Inflammatory macrophage (primary cell): ENCODE measurements around the gene TRAF5.
"Not testable (repeated sequence)": the region's sequence is repeated elsewhere in the genome, so short reads cannot be mapped to it uniquely, and the experiment has no call there.

Experiments
- DNase-seq, 2 donors: peaks; one replicate each; pipeline ENCODE4 v3.0.0-alpha.2; 2020 to 2022

Gene TRAF5

GRCh38 chr1:211347077-211347844, 20.6 kb downstream of the TRAF5 start:
- DNase-seq, result no peak

GRCh38 chr1:211348547-211348946, 21.9 kb downstream of the TRAF5 start:
- DNase-seq, result no peak

- no peak for DNase-seq
These were observed 23.1 kb downstream of the TRAF5 start for GRCh38 chr1:211349741-211350140.

- DNase-seq, result not testable (repeated sequence)
These were observed 25.4 kb downstream of the TRAF5 start for GRCh38 chr1:211352055-211352454.

GRCh38 chr1:211352465-211352864, 25.8 kb downstream of the TRAF5 start:
- DNase-seq, result no peak

GRCh38 chr1:211352985-211353515, 26.4 kb downstream of the TRAF5 start:
- peak; percentile 32 to 35 for DNase-seq

- DNase-seq, result no peak
These were observed 27.1 kb downstream of the TRAF5 start for GRCh38 chr1:211353562-211354212.

- DNase-seq, result no peak
These were observed 29.2 kb downstream of the TRAF5 start for GRCh38 chr1:211355873-211356272.

- DNase-seq, result peak; percentile 53 to 78
These were observed 30.2 kb downstream of the TRAF5 start for GRCh38 chr1:211356723-211357407.

GRCh38 chr1:211358685-211359084, 32.1 kb downstream of the TRAF5 start:
- DNase-seq, result no peak

- no peak for DNase-seq
These were observed 33.2 kb downstream of the TRAF5 start for GRCh38 chr1:211359876-211360275.

- DNase-seq, result no peak
These were observed 34.6 kb downstream of the TRAF5 start for GRCh38 chr1:211361202-211361601.

- DNase-seq, result no peak
These were observed 43.0 kb downstream of the TRAF5 start for GRCh38 chr1:211369640-211370039.

- no peak for DNase-seq
These were observed 44.0 kb downstream of the TRAF5 start for GRCh38 chr1:211370669-211371068.

- no peak for DNase-seq
These were observed 44.9 kb downstream of the TRAF5 start for GRCh38 chr1:211371406-211372105.

GRCh38 chr1:211372463-211372862, 45.8 kb downstream of the TRAF5 start:
- no peak for DNase-seq

- peak in 1 of 2 donors; percentile 17 for DNase-seq
These were observed 48.6 kb downstream of the TRAF5 start for GRCh38 chr1:211375146-211375818.

- no peak for DNase-seq
These were observed 49.3 kb downstream of the TRAF5 start for GRCh38 chr1:211375949-211376348.

- peak; percentile 5 to 9 for DNase-seq
These were observed 50.3 kb downstream of the TRAF5 start for GRCh38 chr1:211376807-211377470.

- peak; percentile 14 to 21 for DNase-seq
These were observed 51.2 kb downstream of the TRAF5 start for GRCh38 chr1:211377539-211378450.
